HEK293T (cell line): Measurements from ENCODE around the gene YARS1.

ENCODE experiments used
- HDGF ChIP-seq: fragments of 450-650 bp; IDR thresholded peaks from 2 replicates; pipeline ENCODE4 v1.6.1; 2017; ENCODE audit warnings: antibody characterized with exemption, borderline replicate concordance
- SP1 ChIP-seq: fragments of 450-650 bp; IDR thresholded peaks from 2 replicates; pipeline ENCODE4 v1.6.1; 2017
- TF ChIP-seq, protein P1 (sequence below): fragments of 450-650 bp; IDR thresholded peaks from 2 replicates; pipeline ENCODE4 v1.6.1; 2016

DNA sequence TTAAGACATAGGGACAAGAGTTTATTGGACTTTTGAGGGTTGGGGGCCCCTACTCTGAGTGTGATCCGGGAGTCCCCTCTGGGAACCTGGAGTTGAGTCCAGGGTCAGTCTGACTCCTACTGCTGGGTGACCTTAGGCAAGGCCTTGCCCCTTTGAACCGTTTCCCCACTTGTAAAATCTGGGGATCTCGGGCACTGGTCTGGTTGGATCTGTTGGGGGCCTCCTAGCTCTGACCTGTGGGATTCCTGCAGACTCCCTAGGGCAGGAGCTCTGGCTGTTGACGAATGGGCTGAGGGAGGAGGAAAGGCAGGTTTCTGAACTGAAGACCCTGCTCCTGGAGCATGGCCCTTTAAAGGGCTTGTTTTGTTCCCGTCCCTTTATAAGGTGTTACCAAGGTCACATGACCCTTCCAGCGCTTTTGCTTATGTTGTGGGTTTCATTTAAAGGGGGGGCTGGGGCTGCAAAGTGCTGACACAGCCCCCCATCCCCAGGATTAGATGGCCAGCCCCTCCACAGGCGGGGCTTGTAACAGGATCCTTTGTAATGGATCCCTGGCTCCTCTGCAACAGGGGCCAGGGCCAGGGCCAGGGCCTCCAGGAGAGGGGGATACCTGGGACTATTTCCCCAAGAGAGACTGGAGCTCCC is 50.7 kb downstream of the YARS1 start:
- TF ChIP-seq HDGF, result no peak
- TF ChIP-seq SP1, result no peak
- TF ChIP-seq, protein P1, sequence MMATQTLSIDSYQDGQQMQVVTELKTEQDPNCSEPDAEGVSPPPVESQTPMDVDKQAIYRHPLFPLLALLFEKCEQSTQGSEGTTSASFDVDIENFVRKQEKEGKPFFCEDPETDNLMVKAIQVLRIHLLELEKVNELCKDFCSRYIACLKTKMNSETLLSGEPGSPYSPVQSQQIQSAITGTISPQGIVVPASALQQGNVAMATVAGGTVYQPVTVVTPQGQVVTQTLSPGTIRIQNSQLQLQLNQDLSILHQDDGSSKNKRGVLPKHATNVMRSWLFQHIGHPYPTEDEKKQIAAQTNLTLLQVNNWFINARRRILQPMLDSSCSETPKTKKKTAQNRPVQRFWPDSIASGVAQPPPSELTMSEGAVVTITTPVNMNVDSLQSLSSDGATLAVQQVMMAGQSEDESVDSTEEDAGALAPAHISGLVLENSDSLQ, result no peak
